HepG2 (cell line): ENCODE data around the gene TCF25. TPM values are rescaled to one million over a fixed set of nuclear protein-coding genes. Genes with fewer than 3 reads are reported as not detected.
A peak's percentile ranks its signal among the peaks of the same experiment; 100 is the strongest.

Experiments
- CBX5 ChIP-seq: sonication (generic); formaldehyde crosslinking; IDR thresholded peaks from 2 replicates; pipeline ENCODE4 v1.4.0; 2020; ENCODE audit warnings: missing genetic modification reagents, borderline replicate concordance
- CREM ChIP-seq, 2 experiments: sonication (generic) in 1 of 2; formaldehyde crosslinking in 1 of 2; IDR thresholded peaks; 2 replicates each; pipeline versions ENCODE4 v1.4.0 to v1.6.1; 2016 to 2020; ENCODE audit warnings: antibody characterized with exemption in 1 of 2, mild to moderate bottlenecking in 1 of 2, missing genetic modification reagents in 1 of 2
- ELF4 ChIP-seq: sonication (generic); formaldehyde crosslinking; IDR thresholded peaks from 2 replicates; pipeline ENCODE4 v1.5.0; 2020; ENCODE audit warnings: missing genetic modification reagents, mild to moderate bottlenecking, moderate library complexity, borderline replicate concordance
- HES4 ChIP-seq: sonication (generic); formaldehyde crosslinking; IDR thresholded peaks from 2 replicates; pipeline ENCODE4 v1.9.0; 2021; ENCODE audit warnings: mild to moderate bottlenecking, missing genetic modification reagents, borderline replicate concordance
- KDM5B ChIP-seq: sonication (generic); formaldehyde crosslinking; IDR thresholded peaks from 2 replicates; pipeline ENCODE4 v1.4.0; 2020; ENCODE audit warnings: missing genetic modification reagents, mild to moderate bottlenecking, borderline replicate concordance
- KMT2A ChIP-seq: sonication (generic); formaldehyde crosslinking; IDR thresholded peaks from 2 replicates; pipeline ENCODE4 v1.4.0; 2020; ENCODE audit warnings: missing genetic modification reagents
- MAZ ChIP-seq, 2 experiments: sonication (generic) in 1 of 2; formaldehyde crosslinking in 1 of 2; IDR thresholded peaks; 2 replicates each; pipeline versions ENCODE4 v1.5.0 to v1.6.1; 2012 to 2020; ENCODE audit warnings: low read depth in 2 of 2, mild to moderate bottlenecking in 2 of 2, borderline replicate concordance in 1 of 2, improper control_type of control experiment in 1 of 2, low read length in 1 of 2, missing genetic modification reagents in 1 of 2, moderate library complexity in 1 of 2
- NONO ChIP-seq, 2 experiments: fragments of 450-650 bp in 1 of 2; sonication (generic) in 1 of 2; formaldehyde crosslinking in 1 of 2; IDR thresholded peaks in 1 of 2; conservative IDR thresholded peaks in 1 of 2; 2 replicates each; pipeline versions ENCODE4 v1.6.1 to v1.8.0; 2017 to 2022; ENCODE audit warnings: mild to moderate bottlenecking in 1 of 2, missing genetic modification reagents in 1 of 2, moderate library complexity in 1 of 2
- NR3C1 ChIP-seq: sonication (generic); formaldehyde crosslinking; IDR thresholded peaks from 2 replicates; pipeline ENCODE4 v1.4.0; 2020; ENCODE audit warnings: missing genetic modification reagents
- SMAD3 ChIP-seq: sonication (generic); formaldehyde crosslinking; IDR thresholded peaks from 2 replicates; pipeline ENCODE4 v1.4.0; 2020; ENCODE audit warnings: missing genetic modification reagents
- THAP11 ChIP-seq: IDR thresholded peaks from 2 replicates; pipeline ENCODE4 v1.6.1; 2016; ENCODE audit warnings: missing biosample characterization, missing genetic modification reagents
- ZC3H13 ChIP-seq: sonication (generic); formaldehyde crosslinking; IDR thresholded peaks from 2 replicates; pipeline ENCODE4 v1.8.1; 2023; ENCODE audit warnings: mild to moderate bottlenecking, missing genetic modification reagents, moderate library complexity
- ZFX ChIP-seq: sonication (generic); formaldehyde crosslinking; IDR thresholded peaks from 2 replicates; pipeline ENCODE4 v1.4.0; 2020; ENCODE audit warnings: mild to moderate bottlenecking, low read depth, missing genetic modification reagents, moderate library complexity
- ZNF138 ChIP-seq: sonication (generic); formaldehyde crosslinking; IDR thresholded peaks from 2 replicates; pipeline ENCODE4 v1.5.0; 2020; ENCODE audit warnings: mild to moderate bottlenecking, low read depth, missing genetic modification reagents
- ZNF335 ChIP-seq: sonication (generic); formaldehyde crosslinking; IDR thresholded peaks from 2 replicates; pipeline ENCODE4 v1.4.0; 2020; ENCODE audit warnings: missing genetic modification reagents
- ZNF33B ChIP-seq: sonication (generic); formaldehyde crosslinking; IDR thresholded peaks from 2 replicates; pipeline ENCODE4 v1.5.1; 2020; ENCODE audit warnings: mild to moderate bottlenecking, missing genetic modification reagents
- ZNF354B ChIP-seq: sonication (generic); formaldehyde crosslinking; IDR thresholded peaks from 2 replicates; pipeline ENCODE4 v1.8.0; 2022; ENCODE audit warnings: mild to moderate bottlenecking, missing genetic modification reagents
- ZNF724P ChIP-seq: sonication (generic); formaldehyde crosslinking; IDR thresholded peaks from 2 replicates; pipeline ENCODE4 v1.8.0; 2022; ENCODE audit warnings: missing genetic modification reagents, borderline replicate concordance
- ZNF749 ChIP-seq: sonication (generic); formaldehyde crosslinking; IDR thresholded peaks from 2 replicates; pipeline ENCODE4 v1.8.0; 2022; ENCODE audit warnings: mild to moderate bottlenecking, missing genetic modification reagents, moderate library complexity, borderline replicate concordance
- ZNF788 ChIP-seq: sonication (generic); formaldehyde crosslinking; IDR thresholded peaks from 2 replicates; pipeline ENCODE4 v1.5.0; 2020; ENCODE audit warnings: mild to moderate bottlenecking, missing genetic modification reagents, borderline replicate concordance
- ZNF792 ChIP-seq: IDR thresholded peaks from 2 replicates; pipeline ENCODE4 v1.6.1; 2016
- polyA plus RNA-seq, 8 experiments: library from polyadenylated mRNA; depleted of rRNA in 3 of 8; stranded (reverse) in 7 of 8; unstranded in 1 of 8; fragments of >200 nt; fragmentation: Illumina TruSeq in 4 of 8; extraction: Trizol in 4 of 8; gene quantifications; 2 replicates each; pipeline versions ENCODE4 v1.2.1 to v1.2.3, GENCODE V29; 2011 to 2016; ENCODE audit warnings: low read depth in 4 of 8, missing spikeins in 1 of 8, mixed read lengths in 1 of 8; ENCODE audit not compliant: insufficient read depth in 1 of 8
- total RNA-seq, 5 experiments: library from RNA; depleted of rRNA; stranded (reverse); fragments of >200 nt; fragmentation: Illumina TruSeq; extraction: Trizol; gene quantifications; 2 replicates each; pipeline ENCODE4 v1.2.3, GENCODE V29; 2016; ENCODE audit warnings: low read depth in 1 of 5
- TF ChIP-seq, protein P1 (sequence below): sonication (generic); formaldehyde crosslinking; IDR thresholded peaks from 2 replicates; pipeline ENCODE4; 2020; ENCODE audit warnings: missing genetic modification reagents, mild to moderate bottlenecking, borderline replicate concordance
- TF ChIP-seq, protein P2 (sequence below): sonication (generic); formaldehyde crosslinking; conservative IDR thresholded peaks from 2 replicates; pipeline ENCODE4 v1.4.0; 2020; ENCODE audit warnings: missing genetic modification reagents
- TF ChIP-seq, protein P3 (sequence below): sonication (generic); formaldehyde crosslinking; IDR thresholded peaks from 2 replicates; pipeline ENCODE4 v1.8.0; 2022; ENCODE audit warnings: missing genetic modification reagents, low read depth, mild to moderate bottlenecking, borderline replicate concordance

TCF25 gene
- total and polyA plus RNA-seq, 2 of the 13 experiments (the other 11 are each of a cell fraction or from before 2014, with no cell fraction given), result 138 to 206 TPM

DNA sequence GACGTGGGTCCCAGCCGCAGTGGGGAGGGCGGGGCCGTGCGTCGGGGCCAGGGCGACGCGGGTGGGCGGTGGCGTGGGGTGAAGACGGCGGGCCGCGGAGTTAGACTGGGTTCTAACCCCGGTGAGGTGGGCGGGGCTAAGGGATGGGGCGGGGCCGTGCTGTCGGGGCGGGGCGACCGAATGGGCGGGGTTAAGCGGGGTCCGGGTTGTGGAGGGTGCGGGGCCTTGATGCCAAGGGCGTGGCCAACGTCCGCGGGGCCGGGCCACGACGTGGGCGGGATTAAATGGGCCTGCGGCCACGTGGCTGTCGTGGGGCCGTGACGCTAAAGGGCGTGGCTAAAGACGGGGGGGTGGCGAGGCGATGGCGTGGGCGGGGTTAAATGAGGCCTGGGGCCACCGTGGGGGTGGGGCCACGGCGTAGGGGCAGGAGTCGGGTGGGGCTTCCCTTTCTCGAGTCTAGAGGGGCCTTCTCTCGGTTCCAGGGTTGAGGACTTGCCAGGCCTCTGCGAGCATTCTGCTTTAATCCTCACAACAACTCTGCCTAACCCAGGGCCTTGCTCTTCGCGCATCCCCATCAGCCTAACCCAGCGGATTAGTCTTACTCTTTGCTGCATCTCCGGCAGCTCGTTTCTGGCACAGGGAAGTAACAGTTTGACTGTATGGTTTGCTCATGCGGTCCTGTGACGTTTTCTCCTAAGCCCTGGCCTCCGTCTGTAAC lies 739 bp downstream of the TCF25 start (continued):
- TF ChIP-seq MAZ (IDR thresholded peaks at IDR 0.05; ENCODE audit: borderline replicate concordance, low read depth, low read length) (peak; percentile 85; the same call in 1 of the 2 replicates), MAZ (CRISPR knock-in tag; IDR thresholded peaks at IDR 0.05; ENCODE audit: low read depth) (no peak), ZNF138 (CRISPR knock-in tag) (0 out of 2 replicates have a peak, but pooled peaks have one; percentile 43), HES4 (CRISPR knock-in tag) (0 out of 2 replicates have a peak, but pooled peaks have one; percentile 28), KDM5B (no peak; the same call in 1 of the 2 replicates), KMT2A (CRISPR knock-in tag) (peak; percentile 74), ZNF749 (CRISPR knock-in tag) (peak; percentile 51; the same call in 1 of the 2 replicates), SMAD3 (CRISPR knock-in tag) (0 out of 2 replicates have a peak, but pooled peaks have one; percentile 26), CBX5 (CRISPR knock-in tag) (0 out of 2 replicates have a peak, but pooled peaks have one; percentile 44), ZNF354B (CRISPR knock-in tag) (no peak), ELF4 (CRISPR knock-in tag) (0 out of 2 replicates have a peak, but pooled peaks have one; percentile 47), THAP11 (CRISPR knock-in tag) (peak; percentile 59; the same call in 1 of the 2 replicates), NONO (IDR thresholded peaks at IDR 0.05) (no peak), NONO (CRISPR knock-in tag; conservative IDR thresholded peaks at IDR 0.05) (peak; percentile 39), ZNF792 (no peak), ZNF724P (CRISPR knock-in tag) (0 out of 2 replicates have a peak, but pooled peaks have one; percentile 44), ZC3H13 (CRISPR knock-in tag) (no peak; the same call in 1 of the 2 replicates), ZNF788 (CRISPR knock-in tag) (peak; percentile 36; the same call in 1 of the 2 replicates), ZNF33B (CRISPR knock-in tag) (no peak), CREM (IDR thresholded peaks at IDR 0.05) (peak; percentile 72), CREM (CRISPR knock-in tag; IDR thresholded peaks at IDR 0.05) (no peak), ZNF335 (CRISPR knock-in tag) (0 out of 2 replicates have a peak, but pooled peaks have one; percentile 38), ZFX (no peak; the same call in 1 of the 2 replicates), NR3C1 (CRISPR knock-in tag) (no peak)
- TF ChIP-seq, protein P1, sequence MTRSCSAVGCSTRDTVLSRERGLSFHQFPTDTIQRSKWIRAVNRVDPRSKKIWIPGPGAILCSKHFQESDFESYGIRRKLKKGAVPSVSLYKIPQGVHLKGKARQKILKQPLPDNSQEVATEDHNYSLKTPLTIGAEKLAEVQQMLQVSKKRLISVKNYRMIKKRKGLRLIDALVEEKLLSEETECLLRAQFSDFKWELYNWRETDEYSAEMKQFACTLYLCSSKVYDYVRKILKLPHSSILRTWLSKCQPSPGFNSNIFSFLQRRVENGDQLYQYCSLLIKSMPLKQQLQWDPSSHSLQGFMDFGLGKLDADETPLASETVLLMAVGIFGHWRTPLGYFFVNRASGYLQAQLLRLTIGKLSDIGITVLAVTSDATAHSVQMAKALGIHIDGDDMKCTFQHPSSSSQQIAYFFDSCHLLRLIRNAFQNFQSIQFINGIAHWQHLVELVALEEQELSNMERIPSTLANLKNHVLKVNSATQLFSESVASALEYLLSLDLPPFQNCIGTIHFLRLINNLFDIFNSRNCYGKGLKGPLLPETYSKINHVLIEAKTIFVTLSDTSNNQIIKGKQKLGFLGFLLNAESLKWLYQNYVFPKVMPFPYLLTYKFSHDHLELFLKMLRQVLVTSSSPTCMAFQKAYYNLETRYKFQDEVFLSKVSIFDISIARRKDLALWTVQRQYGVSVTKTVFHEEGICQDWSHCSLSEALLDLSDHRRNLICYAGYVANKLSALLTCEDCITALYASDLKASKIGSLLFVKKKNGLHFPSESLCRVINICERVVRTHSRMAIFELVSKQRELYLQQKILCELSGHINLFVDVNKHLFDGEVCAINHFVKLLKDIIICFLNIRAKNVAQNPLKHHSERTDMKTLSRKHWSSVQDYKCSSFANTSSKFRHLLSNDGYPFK (CRISPR knock-in tag), result 0 out of 2 replicates have a peak, but pooled peaks have one; percentile 39
- TF ChIP-seq, protein P2, sequence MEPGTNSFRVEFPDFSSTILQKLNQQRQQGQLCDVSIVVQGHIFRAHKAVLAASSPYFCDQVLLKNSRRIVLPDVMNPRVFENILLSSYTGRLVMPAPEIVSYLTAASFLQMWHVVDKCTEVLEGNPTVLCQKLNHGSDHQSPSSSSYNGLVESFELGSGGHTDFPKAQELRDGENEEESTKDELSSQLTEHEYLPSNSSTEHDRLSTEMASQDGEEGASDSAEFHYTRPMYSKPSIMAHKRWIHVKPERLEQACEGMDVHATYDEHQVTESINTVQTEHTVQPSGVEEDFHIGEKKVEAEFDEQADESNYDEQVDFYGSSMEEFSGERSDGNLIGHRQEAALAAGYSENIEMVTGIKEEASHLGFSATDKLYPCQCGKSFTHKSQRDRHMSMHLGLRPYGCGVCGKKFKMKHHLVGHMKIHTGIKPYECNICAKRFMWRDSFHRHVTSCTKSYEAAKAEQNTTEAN (CRISPR knock-in tag), result 0 out of 2 replicates have a peak, but pooled peaks have one; percentile 30
- TF ChIP-seq, protein P3, sequence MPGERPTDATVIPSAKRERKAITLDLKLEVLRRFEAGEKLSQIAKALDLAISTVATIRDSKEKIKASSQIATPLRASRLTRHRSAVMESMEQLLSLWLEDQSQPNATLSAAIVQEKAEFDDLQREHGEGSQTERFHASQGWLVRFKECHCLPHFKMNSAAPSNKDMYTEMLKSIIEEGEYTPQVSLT (CRISPR knock-in tag), result no peak
